ENCODE data around the gene SPATS2.

DNA sequence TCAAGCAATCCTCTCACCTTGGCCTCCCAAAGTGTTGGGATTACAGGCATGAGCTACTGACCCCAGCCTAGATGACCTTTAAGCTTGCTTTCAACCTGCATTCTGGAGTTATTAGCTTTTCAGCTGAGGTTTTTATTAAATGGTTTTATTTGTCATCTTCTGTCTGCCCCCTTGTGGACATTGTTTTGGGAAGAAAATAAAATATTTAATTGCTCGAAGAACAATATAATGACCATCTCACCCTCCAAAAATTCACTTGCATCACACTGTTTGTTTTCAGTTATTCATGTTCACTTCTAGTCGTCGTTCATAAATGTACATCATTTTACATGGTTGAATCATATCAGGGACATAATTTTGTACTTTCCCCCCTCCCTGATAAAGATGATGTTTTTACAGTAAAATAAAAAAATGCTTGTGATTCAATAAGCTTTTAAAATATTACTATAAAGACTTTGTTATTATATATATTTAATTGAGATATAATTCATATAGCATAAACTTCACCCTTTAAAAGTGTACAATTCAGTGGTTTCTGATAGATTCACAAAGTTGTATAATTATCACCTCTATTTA, 10.1 kb upstream of the SPATS2 start:
- TF ChIP-seq, protein P1, sequence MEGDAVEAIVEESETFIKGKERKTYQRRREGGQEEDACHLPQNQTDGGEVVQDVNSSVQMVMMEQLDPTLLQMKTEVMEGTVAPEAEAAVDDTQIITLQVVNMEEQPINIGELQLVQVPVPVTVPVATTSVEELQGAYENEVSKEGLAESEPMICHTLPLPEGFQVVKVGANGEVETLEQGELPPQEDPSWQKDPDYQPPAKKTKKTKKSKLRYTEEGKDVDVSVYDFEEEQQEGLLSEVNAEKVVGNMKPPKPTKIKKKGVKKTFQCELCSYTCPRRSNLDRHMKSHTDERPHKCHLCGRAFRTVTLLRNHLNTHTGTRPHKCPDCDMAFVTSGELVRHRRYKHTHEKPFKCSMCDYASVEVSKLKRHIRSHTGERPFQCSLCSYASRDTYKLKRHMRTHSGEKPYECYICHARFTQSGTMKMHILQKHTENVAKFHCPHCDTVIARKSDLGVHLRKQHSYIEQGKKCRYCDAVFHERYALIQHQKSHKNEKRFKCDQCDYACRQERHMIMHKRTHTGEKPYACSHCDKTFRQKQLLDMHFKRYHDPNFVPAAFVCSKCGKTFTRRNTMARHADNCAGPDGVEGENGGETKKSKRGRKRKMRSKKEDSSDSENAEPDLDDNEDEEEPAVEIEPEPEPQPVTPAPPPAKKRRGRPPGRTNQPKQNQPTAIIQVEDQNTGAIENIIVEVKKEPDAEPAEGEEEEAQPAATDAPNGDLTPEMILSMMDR (IDR thresholded peaks at IDR 0.05) = peak; percentile 28 to 77 (median 41)
- TF ChIP-seq POLR2A (IDR thresholded peaks at IDR 0.05) = no peak

All from testis (tissue), 2 donors.